ENCODE results near the gene C1QL4.

- no peak for TF ChIP-seq CTCF (conservative IDR thresholded peaks at IDR 0.05 in 1 of 2, IDR thresholded peaks at IDR 0.05 in 1 of 2; ENCODE audit: extremely low read depth in 1 of 2, insufficient read depth in 1 of 2, low read depth in 1 of 2, low read length in 2 of 2)
- TF ChIP-seq EZH2 (IDR thresholded peaks at IDR 0.05; ENCODE audit: borderline replicate concordance, low read length) = no peak
Measured at GRCh38 chr12:49359671-49360070, 22.7 kb upstream of the C1QL4 start.
